Measurements from ENCODE around the gene STARD3. TPM values are rescaled to one million over a fixed set of nuclear protein-coding genes. Genes with fewer than 3 reads are reported as not detected.

Gene STARD3
- total and polyA plus RNA-seq, 10 donors = 59.5 to 166 (median 100) TPM

DNA sequence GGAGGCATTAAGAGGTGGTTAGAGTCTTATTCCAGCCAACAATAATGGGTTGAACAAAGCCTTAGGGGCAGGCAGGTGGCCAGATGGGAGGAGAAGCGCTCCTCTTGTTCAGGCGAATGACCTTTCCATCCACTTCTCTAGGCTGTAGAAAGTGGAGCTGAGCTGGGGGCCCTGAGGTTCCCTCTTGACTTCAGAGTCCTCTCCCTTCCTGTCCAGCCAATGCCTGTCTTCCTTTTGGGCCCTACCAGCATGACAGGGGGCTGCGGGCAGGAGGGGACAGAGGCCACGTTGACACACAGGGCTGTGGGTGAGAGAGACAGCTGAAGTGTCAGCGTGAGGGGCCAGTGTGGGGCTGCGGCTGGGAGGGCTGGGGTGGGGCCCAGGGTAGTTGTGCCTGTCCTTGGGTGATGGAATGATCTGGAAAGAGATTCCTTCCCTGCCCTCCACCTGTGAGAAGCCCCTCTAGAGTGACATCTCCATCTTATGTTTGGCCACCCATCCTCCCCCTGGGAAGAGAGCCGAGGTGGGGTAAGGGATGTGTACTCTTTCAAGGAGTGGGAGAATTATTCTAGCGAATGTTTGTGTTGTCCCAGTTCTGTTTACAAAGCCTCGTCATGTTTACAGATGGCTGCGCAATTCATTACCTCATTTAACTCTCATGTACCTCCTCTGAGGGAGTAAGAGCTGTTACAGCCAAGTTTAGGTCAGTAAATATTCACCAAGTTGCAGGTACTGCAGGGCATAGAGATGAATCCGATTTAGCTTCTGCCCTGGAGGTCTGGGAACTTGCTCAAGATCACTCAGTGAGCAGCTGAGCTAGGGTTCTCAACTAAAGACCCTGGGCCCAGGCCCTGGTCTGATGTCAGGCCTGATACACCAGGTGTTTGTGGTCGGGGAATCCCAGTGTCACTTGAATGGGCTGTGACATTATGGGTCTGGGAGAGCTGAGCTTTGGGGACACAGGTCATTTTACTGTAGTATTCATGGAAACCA lies 66.3 kb downstream of the STARD3 start:
- intact Hi-C loops (cut with DNase I; ENCODE audit: low total_unique reads) = no loop called here
- Histone ChIP-seq H3K4me3 (no peak overlapping the region), H3K27me3 (replicated peaks in 1 of 7) (peaks cover 0 to 40% (median 24%) of the 10 kb centered on the region in 7 donors), H3K36me3 (peaks cover 0 to 7% (median 0%) of the 10 kb centered on the region in 6 donors), H3K4me1 (peaks cover 0 to 32% (median 8%) of the 10 kb centered on the region in 6 donors), H3K9me3 (no peaks in the 10 kb centered on the region), H3K27ac (no peak overlapping the region)
- DNase-seq = no peak
- TF ChIP-seq, protein P1, sequence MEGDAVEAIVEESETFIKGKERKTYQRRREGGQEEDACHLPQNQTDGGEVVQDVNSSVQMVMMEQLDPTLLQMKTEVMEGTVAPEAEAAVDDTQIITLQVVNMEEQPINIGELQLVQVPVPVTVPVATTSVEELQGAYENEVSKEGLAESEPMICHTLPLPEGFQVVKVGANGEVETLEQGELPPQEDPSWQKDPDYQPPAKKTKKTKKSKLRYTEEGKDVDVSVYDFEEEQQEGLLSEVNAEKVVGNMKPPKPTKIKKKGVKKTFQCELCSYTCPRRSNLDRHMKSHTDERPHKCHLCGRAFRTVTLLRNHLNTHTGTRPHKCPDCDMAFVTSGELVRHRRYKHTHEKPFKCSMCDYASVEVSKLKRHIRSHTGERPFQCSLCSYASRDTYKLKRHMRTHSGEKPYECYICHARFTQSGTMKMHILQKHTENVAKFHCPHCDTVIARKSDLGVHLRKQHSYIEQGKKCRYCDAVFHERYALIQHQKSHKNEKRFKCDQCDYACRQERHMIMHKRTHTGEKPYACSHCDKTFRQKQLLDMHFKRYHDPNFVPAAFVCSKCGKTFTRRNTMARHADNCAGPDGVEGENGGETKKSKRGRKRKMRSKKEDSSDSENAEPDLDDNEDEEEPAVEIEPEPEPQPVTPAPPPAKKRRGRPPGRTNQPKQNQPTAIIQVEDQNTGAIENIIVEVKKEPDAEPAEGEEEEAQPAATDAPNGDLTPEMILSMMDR (IDR thresholded peaks at IDR 0.05 in 8 of 11, conservative IDR thresholded peaks at IDR 0.05 in 3 of 11) = no peak
- TF ChIP-seq POLR2AphosphoS5 (IDR thresholded peaks at IDR 0.05) = no peak
- WGBS, 5 donors = 73 to 85% (median 79%) methylated on average over 12 of the region's 12 CpGs

DNA sequence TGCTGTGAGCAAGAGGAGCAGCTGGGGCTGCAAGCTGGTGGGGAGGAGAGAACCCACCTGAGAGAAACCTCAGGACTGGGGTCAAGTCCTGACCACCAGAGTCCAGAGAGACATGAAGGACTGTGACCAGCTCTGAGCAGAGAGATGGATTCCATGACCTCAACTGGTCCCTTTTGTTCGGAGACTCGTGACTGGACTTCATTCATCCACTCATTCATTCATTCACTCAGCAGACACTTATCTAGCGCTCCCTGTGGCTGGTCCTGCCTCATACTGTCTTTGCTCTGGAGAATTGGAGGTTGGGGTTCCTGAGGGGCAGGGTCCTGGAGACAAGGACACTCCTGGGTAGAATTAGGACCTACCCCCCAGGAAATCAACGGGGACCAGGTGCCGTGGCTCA lies 67.0 kb downstream of the STARD3 start:
- Histone ChIP-seq H3K4me3 (no peak overlapping the region), H3K9me3 (no peaks in the 10 kb centered on the region), H3K36me3 (peaks cover 0 to 15% (median 0%) of the 10 kb centered on the region in 6 donors), H3K27ac (no peak overlapping the region), H3K27me3 (replicated peaks in 1 of 7) (peaks cover 0 to 34% (median 24%) of the 10 kb centered on the region in 7 donors), H3K4me1 (peaks cover 0 to 32% (median 8%) of the 10 kb centered on the region in 6 donors)
- WGBS, 5 donors = 74 to 96% (median 88%) methylated on average over 5 of the region's 5 CpGs
- no peak for DNase-seq
- intact Hi-C loops (cut with DNase I; ENCODE audit: low total_unique reads) = no loop called here
- TF ChIP-seq POLR2A (IDR thresholded peaks at IDR 0.05) = no peak
- TF ChIP-seq POLR2AphosphoS5 (IDR thresholded peaks at IDR 0.05) = no peak
- TF ChIP-seq, protein P1 (IDR thresholded peaks at IDR 0.05 in 8 of 11, conservative IDR thresholded peaks at IDR 0.05 in 3 of 11) = no peak

DNA sequence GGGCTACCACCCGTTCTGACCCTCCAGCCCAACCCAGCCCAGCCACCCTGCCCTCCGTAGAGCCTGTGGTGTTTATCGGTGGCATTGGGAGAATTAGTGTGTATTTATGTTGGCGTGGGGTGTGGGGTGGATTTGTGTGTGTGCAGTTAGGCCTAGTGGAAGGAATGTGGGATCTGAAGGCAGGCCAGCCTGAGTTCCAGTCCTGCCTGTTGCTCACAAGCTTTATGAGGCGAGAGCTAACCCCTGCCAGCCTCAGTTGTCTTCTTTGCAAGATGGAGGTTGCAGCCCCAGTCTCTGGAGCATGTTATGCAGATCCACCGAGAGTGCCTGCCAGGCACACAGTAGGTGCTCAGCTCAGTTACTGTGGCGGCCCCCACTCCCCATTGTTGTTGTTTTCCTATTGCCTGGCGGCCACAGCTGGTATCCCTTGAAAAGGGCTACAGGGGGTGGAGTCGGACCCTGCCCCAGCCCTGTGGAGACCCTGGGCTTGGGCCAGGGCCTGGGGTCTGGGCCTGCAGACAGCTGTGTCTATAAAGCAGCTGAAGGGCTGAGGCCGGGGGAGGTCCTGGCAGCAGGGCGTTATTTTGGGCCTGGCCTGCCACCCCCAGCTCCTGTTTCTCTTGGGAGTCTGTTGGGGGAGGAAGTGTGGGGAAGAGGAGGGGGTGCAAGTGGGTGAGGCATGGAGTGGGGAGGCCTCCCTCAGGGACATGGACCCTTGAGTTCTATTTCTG lies 68.0 kb downstream of the STARD3 start:
- TF ChIP-seq POLR2A (IDR thresholded peaks at IDR 0.05) = no peak
- no peak for TF ChIP-seq POLR2AphosphoS5 (IDR thresholded peaks at IDR 0.05)
- TF ChIP-seq, protein P1 (IDR thresholded peaks at IDR 0.05 in 8 of 11, conservative IDR thresholded peaks at IDR 0.05 in 3 of 11) = no peak
- no peak overlapping the region for H3K27ac ChIP-seq
- H3K36me3 ChIP-seq = peaks cover 0 to 25% (median 0%) of the 10 kb centered on the region in 6 donors
- peaks cover 0 to 22% (median 5%) of the 10 kb centered on the region in 6 donors for H3K4me1 ChIP-seq
- H3K27me3 ChIP-seq (replicated peaks in 1 of 7) = peaks cover 0 to 23% (median 14%) of the 10 kb centered on the region in 7 donors
- WGBS, 5 donors = 81 to 85% (median 83%) methylated on average over 11 of the region's 11 CpGs
- DNase-seq = no peak
- no peak overlapping the region for H3K4me3 ChIP-seq
- intact Hi-C loops (cut with DNase I; ENCODE audit: low total_unique reads) = no loop called here
- H3K9me3 ChIP-seq = no peaks in the 10 kb centered on the region

Measured in spleen (tissue), 11 donors.